Measurements from ENCODE around the gene ERG.

GRCh38 chr21:38389896-38390295 is 108.4 kb downstream of the ERG start:
- TF ChIP-seq, protein P1, sequence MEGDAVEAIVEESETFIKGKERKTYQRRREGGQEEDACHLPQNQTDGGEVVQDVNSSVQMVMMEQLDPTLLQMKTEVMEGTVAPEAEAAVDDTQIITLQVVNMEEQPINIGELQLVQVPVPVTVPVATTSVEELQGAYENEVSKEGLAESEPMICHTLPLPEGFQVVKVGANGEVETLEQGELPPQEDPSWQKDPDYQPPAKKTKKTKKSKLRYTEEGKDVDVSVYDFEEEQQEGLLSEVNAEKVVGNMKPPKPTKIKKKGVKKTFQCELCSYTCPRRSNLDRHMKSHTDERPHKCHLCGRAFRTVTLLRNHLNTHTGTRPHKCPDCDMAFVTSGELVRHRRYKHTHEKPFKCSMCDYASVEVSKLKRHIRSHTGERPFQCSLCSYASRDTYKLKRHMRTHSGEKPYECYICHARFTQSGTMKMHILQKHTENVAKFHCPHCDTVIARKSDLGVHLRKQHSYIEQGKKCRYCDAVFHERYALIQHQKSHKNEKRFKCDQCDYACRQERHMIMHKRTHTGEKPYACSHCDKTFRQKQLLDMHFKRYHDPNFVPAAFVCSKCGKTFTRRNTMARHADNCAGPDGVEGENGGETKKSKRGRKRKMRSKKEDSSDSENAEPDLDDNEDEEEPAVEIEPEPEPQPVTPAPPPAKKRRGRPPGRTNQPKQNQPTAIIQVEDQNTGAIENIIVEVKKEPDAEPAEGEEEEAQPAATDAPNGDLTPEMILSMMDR (IDR thresholded peaks at IDR 0.05): no peak
- no peak for TF ChIP-seq POLR2A (IDR thresholded peaks at IDR 0.05)

Data from heart left ventricle (tissue), 13 donors.